Measurements from ENCODE around the gene CEBPA.
"Not testable (repeated sequence)": the region's sequence is repeated elsewhere in the genome, so short reads cannot be mapped to it uniquely, and the experiment has no call there.

Gene CEBPA

DNA sequence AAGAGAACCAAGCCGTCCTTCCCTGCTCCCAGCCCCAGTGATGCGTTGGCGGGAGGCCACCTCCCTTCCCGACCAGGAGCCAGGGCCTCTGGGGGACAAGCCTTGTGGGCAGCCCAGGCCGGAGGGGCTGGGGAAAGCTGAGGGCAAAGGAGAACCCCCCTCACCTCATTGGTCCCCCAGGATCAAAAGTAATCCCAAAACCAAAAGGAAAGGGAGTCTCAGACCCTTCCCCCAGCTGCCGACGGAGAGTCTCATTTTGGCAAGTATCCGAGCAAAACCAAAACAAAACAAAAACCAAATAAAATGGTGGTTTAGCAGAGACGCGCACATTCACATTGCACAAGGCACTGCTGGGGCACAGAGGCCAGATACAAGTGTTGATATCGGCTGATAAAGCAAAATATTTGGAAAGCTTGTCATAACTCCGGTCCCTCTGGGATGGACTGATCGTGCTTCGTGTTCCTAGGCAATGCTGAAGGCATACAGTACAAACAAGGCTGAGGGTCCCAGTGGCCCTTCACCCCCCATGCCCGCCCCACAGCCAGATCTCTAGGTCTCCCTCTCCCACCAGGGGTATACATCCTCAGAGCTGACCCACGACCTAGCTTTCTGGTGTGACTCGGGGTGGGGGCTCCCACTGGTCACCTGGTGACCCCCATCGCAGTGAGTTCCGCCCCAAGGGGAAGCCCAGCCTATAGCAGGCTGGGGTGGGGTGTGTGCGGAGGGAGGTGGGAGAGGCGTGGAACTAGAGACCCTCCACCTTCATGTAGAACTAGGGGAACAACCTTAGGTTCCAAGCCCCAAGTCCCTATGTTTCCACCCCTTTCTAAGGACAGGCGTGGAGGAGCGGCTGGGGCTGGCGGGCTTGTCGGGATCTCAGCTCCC, 2.1 kb downstream of the CEBPA start:
- no peak for DNase-seq

DNA sequence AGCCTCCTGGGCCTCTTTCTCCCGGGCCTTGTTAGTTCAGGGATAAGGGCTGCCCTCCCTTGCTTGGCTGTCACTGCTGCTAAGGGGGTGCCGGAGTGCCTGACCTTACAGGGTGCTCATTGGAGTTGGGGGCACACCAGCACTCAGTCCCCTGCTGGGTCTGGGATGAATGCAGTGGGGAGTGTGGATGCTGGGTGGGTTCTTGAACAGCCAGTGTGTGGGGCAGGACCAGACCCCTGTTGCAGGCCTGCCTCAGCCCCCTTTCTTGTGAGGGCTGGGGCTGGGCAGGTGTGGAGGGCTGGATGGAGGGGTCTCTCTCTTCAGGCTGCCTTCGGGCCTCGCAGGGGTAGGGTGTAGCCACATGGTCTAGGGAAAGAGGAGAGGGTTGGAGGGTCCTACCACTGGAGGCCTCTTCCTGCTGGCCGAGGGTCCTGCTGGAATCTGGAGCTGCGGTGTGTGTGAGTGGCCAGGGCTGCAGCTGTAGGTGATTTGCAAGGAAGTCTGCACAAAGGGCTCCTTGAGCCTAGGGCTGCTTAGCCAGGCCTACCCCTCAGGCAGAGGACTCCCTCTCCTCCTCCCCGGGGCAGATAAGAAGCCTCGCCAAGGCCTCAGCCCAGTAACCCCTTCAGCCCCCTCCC, 3.2 kb downstream of the CEBPA start:
- no peak for DNase-seq

DNA sequence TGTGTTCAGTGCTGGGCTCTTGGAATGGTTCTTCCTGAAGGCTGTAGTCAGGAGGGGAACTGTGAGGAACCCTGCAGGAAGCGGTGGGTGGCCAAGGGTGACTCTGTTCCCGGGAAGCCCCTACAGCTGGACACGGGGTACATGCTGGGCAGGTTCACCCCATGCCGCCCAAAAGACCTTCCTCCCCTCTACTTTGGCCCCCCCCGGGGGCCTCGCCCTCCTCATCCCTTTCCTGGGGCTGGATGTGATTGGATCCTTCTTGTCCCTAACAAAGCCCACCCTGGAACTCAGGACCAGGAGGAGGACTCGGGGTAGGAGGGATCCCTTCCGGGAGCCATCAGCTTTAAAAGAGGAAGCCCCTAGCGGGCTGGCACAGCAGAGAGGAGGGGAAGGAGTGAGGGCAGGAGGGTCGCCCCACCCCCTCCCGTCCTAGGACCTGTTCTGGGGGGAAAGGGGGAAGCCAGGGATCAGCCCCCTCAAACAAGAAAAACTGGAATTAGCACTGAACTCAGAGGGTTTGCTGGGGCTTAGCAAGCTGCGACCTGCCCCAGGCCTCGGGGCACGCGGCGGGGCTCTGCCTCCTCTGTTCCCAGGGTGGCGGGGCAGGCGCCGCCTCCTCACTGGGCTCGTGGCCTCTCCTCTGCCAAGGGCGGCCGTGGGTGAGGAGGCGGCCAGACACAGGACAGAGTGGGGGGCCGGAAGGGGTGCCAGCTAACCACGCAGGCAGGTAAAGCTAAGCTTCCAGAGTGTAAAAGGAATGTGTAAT, 4.0 kb downstream of the CEBPA start:
- DNase-seq = no peak

DNA sequence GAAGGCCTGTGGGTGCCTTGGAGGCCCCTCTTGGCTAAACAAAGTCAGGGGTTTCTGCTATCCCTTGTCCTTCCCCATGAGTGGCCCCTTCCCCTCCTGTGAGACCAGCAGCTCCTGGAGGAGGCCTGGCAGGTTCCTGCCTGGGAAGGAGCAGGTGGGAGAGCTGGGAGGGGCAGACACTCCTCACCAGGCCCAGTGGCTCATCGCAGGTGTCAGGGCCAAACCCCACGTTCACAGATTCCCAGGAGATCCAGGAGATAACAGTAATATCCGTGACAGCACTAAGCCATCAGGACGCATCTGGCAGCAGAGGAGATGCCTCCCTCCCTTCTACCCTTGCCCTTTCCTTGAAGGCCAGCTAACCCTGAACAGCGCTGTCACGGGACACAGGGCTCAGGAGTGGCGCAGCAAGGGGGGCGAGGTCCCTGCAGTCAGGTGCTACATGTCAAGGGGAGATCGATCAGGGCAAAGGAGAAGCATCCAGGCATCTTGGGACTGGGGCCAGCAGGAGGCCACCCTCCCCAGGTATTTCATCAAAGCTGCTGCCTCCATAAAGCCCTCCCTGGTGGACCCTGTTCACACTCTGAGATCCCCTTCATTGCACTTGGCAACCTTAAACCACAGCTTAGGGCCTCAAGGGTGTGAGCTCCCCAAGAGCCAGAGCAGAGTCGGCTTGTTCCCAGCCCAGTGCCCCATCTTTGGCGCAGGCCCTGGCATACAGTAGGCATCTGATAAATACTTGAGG, 4.8 kb downstream of the CEBPA start:
- no peak for DNase-seq

DNA sequence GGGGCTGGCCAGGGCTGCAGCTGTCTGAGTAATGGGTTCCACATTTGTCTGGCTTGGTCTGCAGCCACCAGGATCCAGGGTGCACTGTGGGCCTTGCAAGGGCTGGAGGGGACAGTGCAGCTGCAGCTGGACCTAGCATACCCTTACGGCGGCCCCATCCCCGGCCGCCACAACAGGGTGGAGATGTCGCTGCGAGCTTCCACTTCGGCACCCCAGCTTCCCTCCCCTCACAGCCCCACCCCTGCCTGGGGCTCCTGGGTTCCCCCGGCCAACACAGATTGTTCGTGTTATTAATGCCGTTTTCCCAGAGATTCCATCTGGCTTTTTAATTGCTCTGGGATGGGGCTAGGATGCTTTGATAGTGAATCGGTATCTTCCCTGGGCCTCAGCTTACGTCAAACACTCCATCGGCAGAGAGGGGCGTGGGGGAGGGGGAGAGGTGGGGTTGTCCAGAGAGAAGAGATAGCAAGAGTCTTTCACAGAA, 5.8 kb downstream of the CEBPA start:
- DNase-seq = no peak

DNA sequence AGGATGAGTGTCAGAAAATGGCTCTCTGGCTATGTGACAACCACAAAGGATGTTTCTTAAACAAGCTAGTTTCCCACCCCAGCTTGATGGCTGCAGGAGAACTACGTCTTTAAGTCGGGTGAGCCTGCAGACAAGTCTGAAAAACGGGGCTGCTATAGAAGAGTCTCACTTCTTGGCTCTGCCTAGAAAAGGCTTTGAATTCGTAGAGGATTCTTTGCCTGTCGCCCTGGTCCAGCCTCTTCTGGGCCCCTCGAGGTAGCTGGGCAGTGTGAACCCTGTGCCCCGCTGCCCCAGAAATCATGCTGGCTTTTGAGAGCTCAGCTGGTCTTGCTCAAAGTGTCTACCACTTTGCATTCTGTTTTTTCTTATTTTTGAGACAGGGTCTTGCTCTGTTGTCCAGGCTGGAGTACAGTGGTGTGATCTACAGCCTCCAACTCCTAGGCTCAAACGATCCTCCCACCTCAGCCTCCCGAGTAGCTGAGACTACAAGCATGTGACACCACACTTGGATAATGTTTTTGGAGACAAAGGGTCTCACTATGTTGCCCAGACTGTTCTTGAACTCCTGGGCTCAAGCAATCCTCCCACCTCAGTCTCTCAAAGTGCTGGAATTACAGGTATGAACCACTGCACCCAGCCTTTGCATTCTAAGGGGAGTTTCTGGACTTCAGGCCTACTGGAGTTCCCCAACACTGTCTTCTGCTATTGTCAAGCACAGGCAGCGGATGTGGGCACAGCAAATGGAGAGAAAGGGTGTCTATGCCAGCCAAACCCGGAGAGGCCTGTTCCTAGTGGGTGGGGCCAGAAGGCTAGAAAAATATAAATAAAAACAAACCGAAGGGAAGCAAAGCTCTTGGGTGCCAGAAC, 6.5 kb downstream of the CEBPA start:
- DNase-seq = no peak

DNA sequence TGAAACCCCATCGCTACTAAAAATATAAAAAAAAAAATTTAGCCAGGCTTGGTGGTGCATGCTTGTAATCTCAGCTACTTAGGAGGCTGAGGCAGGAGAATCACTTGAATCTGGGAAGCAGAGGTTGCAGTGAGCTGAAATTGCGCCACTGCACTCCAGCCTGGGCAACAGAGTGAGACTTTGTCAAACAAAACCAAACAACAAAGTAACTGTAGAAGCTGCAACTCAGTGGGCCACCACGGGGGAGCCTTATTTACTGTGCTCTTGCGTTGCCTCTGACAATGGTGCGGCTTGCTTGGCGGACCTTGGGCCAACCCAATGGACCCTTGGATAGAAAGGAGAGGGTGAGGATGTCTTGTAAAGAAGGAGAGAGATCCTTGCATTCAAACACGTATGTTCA, 7.3 kb downstream of the CEBPA start:
- DNase-seq = not testable (repeated sequence)

DNA sequence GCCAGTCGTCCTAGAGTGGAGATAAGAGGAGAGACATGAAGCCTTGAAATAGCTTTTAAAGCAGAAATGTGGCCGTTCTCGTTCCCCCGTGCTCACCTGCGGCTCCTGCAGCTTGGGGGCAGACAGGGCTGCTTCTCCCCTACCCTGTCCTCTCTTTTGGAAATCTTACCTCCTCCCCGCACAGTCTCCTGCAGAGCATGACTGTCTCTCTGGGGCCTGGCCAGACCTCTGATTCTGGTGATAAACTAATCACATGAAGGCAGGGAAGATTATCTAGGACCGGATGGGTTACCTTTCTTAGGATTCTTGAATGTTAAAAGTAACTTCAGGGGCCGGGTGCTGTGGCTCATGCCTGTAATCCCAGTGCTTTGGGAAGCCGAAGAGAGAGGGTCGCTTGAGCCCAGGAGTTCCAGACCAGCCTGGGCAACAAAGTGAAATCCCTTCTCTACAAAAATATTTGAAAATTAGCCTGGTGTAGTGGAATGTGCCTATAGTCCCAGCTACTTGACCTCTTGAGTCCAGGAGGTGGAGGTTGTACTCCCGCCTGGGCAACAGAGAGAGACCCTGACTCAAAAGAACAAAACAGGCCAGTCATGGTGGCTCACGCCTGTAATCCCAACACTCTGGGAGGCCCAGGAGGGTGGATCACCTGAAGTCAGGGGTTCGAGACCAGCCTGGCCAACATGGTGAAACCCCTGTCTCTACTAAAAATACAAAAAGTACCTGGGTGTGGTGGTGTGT, 8.1 kb downstream of the CEBPA start:
- no peak for DNase-seq

DNA sequence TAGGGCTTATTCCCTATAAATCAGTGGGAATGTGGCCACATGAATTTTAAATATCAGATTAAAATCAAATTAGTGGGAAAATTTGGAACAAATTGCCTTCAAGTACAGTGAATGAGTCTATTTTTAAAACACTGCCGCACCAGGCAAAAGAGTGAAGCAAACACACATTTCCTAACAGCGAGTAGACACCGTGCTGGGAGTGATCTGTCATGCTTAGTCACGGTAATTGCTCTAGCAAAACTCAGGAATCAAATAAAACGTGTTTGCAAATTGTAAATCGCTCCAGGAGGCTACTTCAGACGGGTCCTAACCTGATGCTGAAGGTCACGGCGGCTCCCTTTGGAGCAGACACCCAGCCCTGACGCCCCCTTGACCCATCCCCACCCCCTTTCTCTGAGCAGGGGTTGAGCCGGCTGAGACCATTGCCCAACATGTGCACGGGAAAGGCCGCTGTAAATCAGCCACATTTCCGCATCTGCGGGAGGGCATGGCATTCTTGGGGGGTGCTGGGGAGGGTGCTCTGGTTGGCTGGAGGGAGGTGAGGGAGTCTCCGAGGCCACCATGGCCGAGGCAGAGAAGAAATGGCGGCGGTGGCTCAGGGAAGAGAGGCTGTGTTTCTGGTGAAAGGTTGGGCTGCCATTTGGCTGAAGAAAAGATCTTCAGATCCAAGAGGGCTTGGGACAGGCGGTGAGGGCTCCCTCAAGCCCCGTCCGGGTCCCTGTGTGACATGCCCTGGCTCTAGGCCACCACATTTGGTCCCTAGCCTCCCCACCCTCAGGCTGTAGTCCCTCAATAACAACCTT, 8.9 kb downstream of the CEBPA start:
- peak; percentile 32 for DNase-seq

DNA sequence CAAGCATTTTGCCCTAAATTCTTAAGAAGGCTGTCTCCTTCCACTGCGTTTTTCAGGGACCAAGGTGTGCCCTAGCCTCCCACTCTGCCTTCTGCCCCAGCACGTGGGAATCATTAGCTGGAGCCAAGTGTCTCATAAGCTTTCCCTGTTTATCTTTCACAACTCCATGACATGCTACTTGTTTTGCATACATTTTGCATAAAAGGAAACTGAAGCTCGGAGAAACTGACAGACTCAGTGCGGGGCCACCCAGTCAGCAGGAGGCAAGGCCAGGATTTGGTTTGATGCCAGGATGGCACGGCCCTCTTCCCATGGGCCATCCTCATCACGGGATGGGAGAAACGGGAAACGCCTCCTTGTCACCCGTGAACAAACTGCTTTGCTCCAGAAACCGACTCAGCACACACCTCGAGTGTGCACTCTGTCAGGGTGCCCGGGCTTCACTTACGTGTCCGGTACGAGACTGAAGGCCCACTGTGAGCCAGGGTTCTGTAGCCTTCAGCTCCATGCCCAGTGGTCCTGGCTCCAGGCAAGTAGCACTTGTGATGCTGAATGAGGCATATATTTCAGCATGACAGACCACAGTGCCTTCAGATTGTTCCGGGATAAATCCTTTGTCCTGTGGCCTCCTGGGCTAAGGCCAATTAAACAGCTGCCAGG, 9.6 kb downstream of the CEBPA start:
- DNase-seq = peak; percentile 32

DNA sequence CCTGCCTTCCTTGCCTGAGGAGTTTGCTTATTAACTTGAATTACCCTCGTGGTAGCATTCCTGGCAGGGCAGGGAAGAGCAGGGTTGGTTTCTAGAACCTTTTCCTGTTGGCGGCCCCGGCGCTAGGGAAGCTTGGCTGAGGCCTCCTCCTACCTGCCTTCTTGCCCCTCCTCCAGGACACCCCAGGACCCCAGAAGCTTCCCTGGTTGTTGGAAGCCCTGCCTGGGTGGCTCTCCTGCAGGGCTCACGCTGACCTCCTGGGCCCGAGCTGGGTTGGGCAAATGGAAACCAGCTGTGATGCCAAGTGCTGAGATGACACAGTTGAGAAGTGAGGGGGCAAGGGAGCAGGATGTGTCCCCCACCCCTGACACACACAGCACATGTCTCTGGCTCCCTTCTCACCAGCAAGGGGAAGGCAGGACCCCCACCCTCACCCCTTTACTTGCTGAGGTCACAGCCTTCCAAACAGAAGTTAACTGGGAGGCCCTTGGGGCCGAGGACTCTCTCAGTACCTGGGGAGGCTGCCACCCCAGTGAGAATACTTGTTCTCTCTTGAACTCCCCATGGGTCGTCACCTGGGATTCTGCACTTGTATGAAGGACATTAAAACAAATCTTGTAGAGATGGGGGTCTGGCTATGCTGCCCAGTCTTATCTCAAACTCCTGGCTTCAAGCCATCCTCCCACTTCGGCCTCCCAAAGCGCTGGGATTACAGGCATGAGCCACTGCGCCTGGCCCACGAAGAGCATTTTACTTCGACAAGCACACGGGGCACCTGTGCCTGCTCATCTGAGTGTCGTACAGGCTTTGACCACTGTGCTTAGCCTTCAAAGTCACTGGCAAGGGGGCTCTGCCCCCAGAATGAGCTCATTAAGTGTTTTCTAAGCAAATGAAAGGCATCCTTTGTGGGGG, 10.5 kb downstream of the CEBPA start:
- DNase-seq = no peak

DNA sequence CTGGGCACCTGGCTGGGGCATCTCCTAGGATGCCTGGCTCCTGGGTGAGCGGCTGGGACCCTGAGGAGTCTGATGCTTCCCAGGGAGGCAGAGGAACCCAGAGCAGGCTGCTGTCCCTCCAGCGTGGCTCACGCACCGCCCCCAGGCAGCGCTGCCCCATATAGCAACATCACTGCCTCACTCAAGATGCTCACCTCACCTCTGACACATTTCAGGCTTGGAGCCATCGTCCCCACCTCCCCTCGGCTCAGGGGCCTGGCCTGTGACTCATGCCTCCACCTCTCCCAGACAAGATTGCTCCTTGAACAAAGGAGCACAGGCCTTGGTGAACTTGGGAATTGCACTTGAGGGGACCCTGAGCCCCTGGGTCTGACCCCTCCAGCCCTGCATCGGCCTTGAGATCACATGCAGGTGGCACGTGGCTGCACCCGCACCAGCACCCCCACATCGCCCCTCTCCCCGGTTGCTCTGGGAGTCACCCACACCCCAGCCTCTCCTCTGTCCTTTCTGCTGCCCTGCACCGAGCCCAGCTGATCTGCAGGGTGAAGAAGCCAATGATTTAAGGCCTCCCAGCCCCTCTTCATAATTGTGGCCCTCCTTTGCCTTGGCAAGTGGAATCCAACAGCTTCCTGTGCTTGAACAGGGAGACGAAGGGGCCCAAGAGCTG, 11.2 kb downstream of the CEBPA start:
- no peak for DNase-seq

DNA sequence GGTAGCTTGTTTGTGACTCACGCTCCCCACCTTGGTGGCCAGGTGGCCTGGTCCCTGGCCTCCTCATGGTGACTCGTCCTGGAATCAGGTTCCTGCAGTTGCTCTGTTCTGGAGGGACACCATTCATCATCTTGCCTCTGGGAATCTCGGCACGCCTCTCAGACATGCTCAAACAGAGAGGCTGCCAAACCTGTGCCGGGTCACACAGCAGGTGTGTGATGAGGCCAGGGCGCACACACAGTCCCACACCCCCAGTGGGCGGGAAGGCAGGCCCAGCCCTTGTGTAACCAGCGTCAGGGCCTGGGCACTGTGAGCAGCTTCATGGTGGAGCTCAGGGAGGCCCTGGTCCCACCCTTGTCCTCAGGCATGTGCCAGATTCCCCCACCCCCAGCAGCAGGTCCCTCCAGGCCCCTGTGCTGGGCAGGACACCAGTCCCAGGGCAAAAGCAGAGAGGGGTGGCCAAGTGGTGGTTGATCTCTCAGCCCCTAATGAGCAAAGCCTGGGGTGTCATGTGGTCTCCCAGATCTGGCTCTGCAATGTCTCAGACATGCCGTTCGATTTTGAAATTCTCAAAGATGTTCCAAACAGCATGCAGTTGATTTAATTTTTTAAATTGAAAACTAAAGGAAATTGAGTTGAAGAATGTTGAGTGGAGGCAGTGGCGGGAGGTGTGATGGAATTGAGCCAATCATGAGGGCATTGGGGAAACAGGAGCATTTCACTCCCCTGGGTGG, 12.1 kb downstream of the CEBPA start:
- no peak for DNase-seq

DNA sequence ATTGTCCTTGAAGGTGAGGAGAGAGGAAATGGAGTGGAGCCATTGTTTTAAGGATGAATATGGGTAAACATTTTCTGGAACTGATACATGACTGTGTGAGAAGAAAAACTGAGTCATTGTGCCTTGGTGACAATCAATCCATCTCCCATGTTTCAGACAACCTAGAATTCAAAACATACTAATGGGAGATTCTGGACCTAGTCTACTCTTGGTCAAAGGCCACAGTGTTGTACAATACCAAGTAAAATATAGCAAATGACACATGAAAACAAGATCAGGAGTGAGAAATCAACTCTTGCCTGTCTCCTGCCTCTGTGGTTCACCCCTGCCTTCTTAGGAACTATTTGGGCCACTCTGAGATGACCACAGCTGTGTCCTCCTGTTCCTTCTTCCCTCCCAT, 13.1 kb downstream of the CEBPA start:
- DNase-seq = no peak

DNA sequence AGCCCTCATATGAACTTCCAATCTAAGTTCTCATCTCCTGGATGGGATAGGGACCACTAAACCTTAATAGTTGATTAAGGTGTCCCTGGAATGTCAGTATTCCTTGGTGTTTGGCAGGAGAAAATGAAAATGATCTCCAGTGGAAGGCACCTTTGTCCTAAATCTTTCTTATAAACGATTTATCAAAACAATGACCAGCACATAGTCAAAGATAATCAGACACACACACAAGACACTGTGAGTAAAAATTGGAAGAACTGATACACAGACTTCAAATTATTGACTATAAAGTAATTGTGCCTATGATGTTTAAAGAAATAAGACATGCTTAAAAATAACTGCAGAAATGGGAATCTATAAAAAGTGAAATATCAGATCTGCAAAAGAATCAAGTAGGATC, 13.7 kb downstream of the CEBPA start:
- no peak for DNase-seq

DNA sequence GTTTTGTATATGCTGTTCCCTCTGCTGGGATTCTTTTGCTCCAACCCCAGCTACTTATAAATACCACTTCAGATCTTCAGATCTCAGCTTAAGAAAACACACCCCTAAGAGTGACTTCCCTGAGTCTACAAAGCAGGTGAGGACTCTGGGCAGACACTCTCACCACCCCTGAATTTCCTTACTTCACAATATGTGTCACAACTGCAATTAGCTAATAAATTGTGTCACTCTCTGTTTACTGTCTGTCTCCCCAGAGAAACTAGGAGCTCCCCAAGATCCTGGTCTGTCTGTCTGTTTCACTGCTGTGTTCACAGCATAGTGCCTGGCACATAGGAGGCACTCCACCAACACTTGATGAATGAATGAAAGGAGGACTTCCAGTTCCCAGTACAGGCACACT, 14.4 kb downstream of the CEBPA start:
- DNase-seq = no peak

DNA sequence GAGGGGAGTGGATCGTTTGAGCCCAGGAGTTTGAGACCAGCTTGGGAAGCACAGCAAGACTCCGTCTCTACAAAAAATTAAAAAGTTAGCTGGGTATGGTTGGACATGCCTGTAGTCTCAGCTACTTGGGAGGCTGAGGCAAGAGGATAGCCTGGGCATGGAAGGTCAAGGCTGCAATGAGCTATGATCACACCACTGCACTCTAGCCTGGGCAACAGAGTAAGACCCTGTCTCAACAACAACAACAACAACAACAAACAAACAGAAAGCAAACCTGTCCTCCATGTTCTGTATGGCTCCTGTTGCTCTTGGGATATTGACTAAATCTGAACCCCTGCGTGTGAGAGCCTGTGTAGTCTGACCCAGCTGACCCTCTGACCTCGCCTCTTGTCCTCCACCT, 14.9 kb downstream of the CEBPA start:
- no peak for DNase-seq
